Lower leg skin (tissue), 3 donors: ENCODE measurements around the gene ZNF385D.
"Not testable (repeated sequence)": the region's sequence is repeated elsewhere in the genome, so short reads cannot be mapped to it uniquely, and the experiment has no call there.

Experiments
- CTCF ChIP-seq, 3 donors: fragments of 450-650 bp; IDR thresholded peaks; one replicate each; pipeline ENCODE4 v1.5.1; 2016; ENCODE audit warnings: antibody characterized with exemption in 3 of 3, mild to moderate bottlenecking in 3 of 3, moderate library complexity in 2 of 3
- POLR2A ChIP-seq, 2 donors: fragments of 450-650 bp; IDR thresholded peaks; one replicate each; pipeline ENCODE4 v1.6.1; 2016 to 2017; ENCODE audit warnings: antibody characterized with exemption in 2 of 2, mild to moderate bottlenecking in 1 of 2, moderate library complexity in 1 of 2

- not testable (repeated sequence) for TF ChIP-seq CTCF, POLR2A (IDR thresholded peaks at IDR 0.05)
These were observed 264.7 kb downstream of the ZNF385D start for GRCh38 chr3:21486024-21486935.
